ENCODE data around the gene TBX4. TPM values are rescaled to one million over a fixed set of nuclear protein-coding genes. Genes with fewer than 3 reads are reported as not detected.

Gene TBX4
- total and polyA plus RNA-seq, 5 experiments from 2014 or later: not detected

- peaks cover 10 to 18% (median 12%) of the 10 kb centered on the region in 5 donors for H3K27me3 Mint-ChIP-seq
- ATAC-seq (no peak), DNase-seq (peak in 2 of 10 donors; percentile 11 to 34)
- POLR2A ChIA-PET: no interaction called here
- no peak overlapping the region for H3K4me3 Mint-ChIP-seq
- H3K27ac Mint-ChIP-seq: no peak overlapping the region
- no peaks in the 10 kb centered on the region for H3K9me3 Mint-ChIP-seq
- no peaks in the 10 kb centered on the region for H3K36me3 Mint-ChIP-seq
- H3K4me1 Mint-ChIP-seq: no peaks in the 10 kb centered on the region
These were observed 27.5 kb downstream of the TBX4 start for GRCh38 chr17:61479493-61480413.

GRCh38 chr17:61480414-61480807 lies 28.2 kb downstream of the TBX4 start:
- DNase-seq (peak in 2 of 10 donors; percentile 12 to 19), ATAC-seq (no peak)
- POLR2A ChIA-PET: no interaction called here
- H3K27me3 Mint-ChIP-seq: peaks cover 6 to 16% (median 8%) of the 10 kb centered on the region in 5 donors
- no peaks in the 10 kb centered on the region for H3K4me1 Mint-ChIP-seq
- H3K27ac Mint-ChIP-seq: no peak overlapping the region
- H3K36me3 Mint-ChIP-seq: no peaks in the 10 kb centered on the region
- no peaks in the 10 kb centered on the region for H3K9me3 Mint-ChIP-seq
- no peak overlapping the region for H3K4me3 Mint-ChIP-seq

GRCh38 chr17:61481421-61481820 lies 29.2 kb downstream of the TBX4 start:
- peak in 2 of 10 donors; percentile 4 to 14 for DNase-seq
- Mint-ChIP-seq H3K9me3 (no peaks in the 10 kb centered on the region), H3K27me3 (peaks cover 0 to 16% (median 2%) of the 10 kb centered on the region in 5 donors), H3K4me3 (no peak overlapping the region), H3K4me1 (no peaks in the 10 kb centered on the region), H3K36me3 (no peaks in the 10 kb centered on the region), H3K27ac (no peak overlapping the region)
- ATAC-seq: no peak
- POLR2A ChIA-PET: no interaction called here

- Mint-ChIP-seq H3K4me3 (no peak overlapping the region), H3K9me3 (no peaks in the 10 kb centered on the region), H3K4me1 (no peaks in the 10 kb centered on the region), H3K27ac (no peak overlapping the region), H3K27me3 (peaks cover 0 to 15% (median 1%) of the 10 kb centered on the region in 5 donors), H3K36me3 (no peaks in the 10 kb centered on the region)
- POLR2A ChIA-PET: no interaction called here
- ATAC-seq (no peak), DNase-seq (peak in 2 of 10 donors; percentile 10 to 30)
These were observed 30.2 kb downstream of the TBX4 start for GRCh38 chr17:61482467-61482866.

- Mint-ChIP-seq H3K9me3 (no peaks in the 10 kb centered on the region), H3K36me3 (no peaks in the 10 kb centered on the region), H3K27me3 (peaks cover 0 to 15% (median 0%) of the 10 kb centered on the region in 5 donors), H3K27ac (peak overlapping the region in 1 of 10 donors; percentile 70), H3K4me1 (no peaks in the 10 kb centered on the region), H3K4me3 (no peak overlapping the region)
- POLR2A ChIA-PET: no interaction called here
- ATAC-seq: no peak
- peak in 1 of 10 donors; percentile 35 for DNase-seq
These were observed 31.5 kb downstream of the TBX4 start for GRCh38 chr17:61483778-61484116.

GRCh38 chr17:61484174-61484573 lies 32.0 kb downstream of the TBX4 start:
- H3K4me1 Mint-ChIP-seq: no peaks in the 10 kb centered on the region
- DNase-seq (peak in 1 of 10 donors; percentile 46), ATAC-seq (no peak)
- no peaks in the 10 kb centered on the region for H3K36me3 Mint-ChIP-seq
- POLR2A ChIA-PET: no interaction called here
- peak overlapping the region in 1 of 10 donors; percentile 70 for H3K27ac Mint-ChIP-seq
- peaks cover 0 to 15% (median 0%) of the 10 kb centered on the region in 5 donors for H3K27me3 Mint-ChIP-seq
- no peaks in the 10 kb centered on the region for H3K9me3 Mint-ChIP-seq
- no peak overlapping the region for H3K4me3 Mint-ChIP-seq

- no peak for ATAC-seq
- POLR2A ChIA-PET: no interaction called here
- H3K4me3 Mint-ChIP-seq: no peak overlapping the region
- H3K36me3 Mint-ChIP-seq: no peaks in the 10 kb centered on the region
- H3K4me1 Mint-ChIP-seq: no peaks in the 10 kb centered on the region
- H3K27me3 Mint-ChIP-seq: peaks cover 0 to 15% (median 0%) of the 10 kb centered on the region in 5 donors
- H3K9me3 Mint-ChIP-seq: no peaks in the 10 kb centered on the region
- H3K27ac Mint-ChIP-seq: no peak overlapping the region
- DNase-seq: no peak
These were observed 33.0 kb downstream of the TBX4 start for GRCh38 chr17:61485067-61485775.

- ATAC-seq (no peak), DNase-seq (peak in 1 of 10 donors; percentile 50)
- H3K4me3 Mint-ChIP-seq: no peak overlapping the region
- H3K27ac Mint-ChIP-seq: no peak overlapping the region
- H3K36me3 Mint-ChIP-seq: no peaks in the 10 kb centered on the region
- no peaks in the 10 kb centered on the region for H3K4me1 Mint-ChIP-seq
- H3K27me3 Mint-ChIP-seq: peaks cover 0 to 15% (median 0%) of the 10 kb centered on the region in 5 donors
- H3K9me3 Mint-ChIP-seq: no peaks in the 10 kb centered on the region
- POLR2A ChIA-PET: no interaction called here
These were observed 34.2 kb downstream of the TBX4 start for GRCh38 chr17:61486135-61487120.

GRCh38 chr17:61487161-61487988 lies 35.2 kb downstream of the TBX4 start:
- H3K27me3 Mint-ChIP-seq: peaks cover 0 to 15% (median 0%) of the 10 kb centered on the region in 5 donors
- no peak overlapping the region for H3K4me3 Mint-ChIP-seq
- POLR2A ChIA-PET: no interaction called here
- H3K4me1 Mint-ChIP-seq: no peaks in the 10 kb centered on the region
- no peaks in the 10 kb centered on the region for H3K36me3 Mint-ChIP-seq
- ATAC-seq: no peak
- no peaks in the 10 kb centered on the region for H3K9me3 Mint-ChIP-seq
- DNase-seq: no peak
- no peak overlapping the region for H3K27ac Mint-ChIP-seq

GRCh38 chr17:61487989-61488595 lies 35.9 kb downstream of the TBX4 start:
- Mint-ChIP-seq H3K27me3 (peaks cover 0 to 15% (median 0%) of the 10 kb centered on the region in 5 donors), H3K36me3 (no peaks in the 10 kb centered on the region), H3K4me1 (no peaks in the 10 kb centered on the region), H3K9me3 (no peaks in the 10 kb centered on the region), H3K27ac (no peak overlapping the region), H3K4me3 (no peak overlapping the region)
- ATAC-seq (no peak), DNase-seq (no peak)
- POLR2A ChIA-PET: no interaction called here

GRCh38 chr17:61488878-61489718 lies 36.9 kb downstream of the TBX4 start:
- no peak overlapping the region for H3K4me3 Mint-ChIP-seq
- POLR2A ChIA-PET: no interaction called here
- no peaks in the 10 kb centered on the region for H3K4me1 Mint-ChIP-seq
- ATAC-seq (no peak), DNase-seq (no peak)
- no peaks in the 10 kb centered on the region for H3K36me3 Mint-ChIP-seq
- no peak overlapping the region for H3K27ac Mint-ChIP-seq
- H3K27me3 Mint-ChIP-seq: peaks cover 0 to 15% (median 0%) of the 10 kb centered on the region in 5 donors
- no peaks in the 10 kb centered on the region for H3K9me3 Mint-ChIP-seq

Measured in naive thymus-derived CD8-positive, alpha-beta T cell (primary cell).